ENCODE results near the gene ZKSCAN2. TPM values are rescaled to one million over a fixed set of nuclear protein-coding genes. Genes with fewer than 3 reads are reported as not detected.

ZKSCAN2 gene
- polyA plus RNA-seq, 1 donor from 2014 or later = 14.0 TPM

GRCh38 chr16:25291580-25291979 lies 33.9 kb upstream of the ZKSCAN2 start:
- TF ChIP-seq POLR2AphosphoS5 (IDR thresholded peaks at IDR 0.05) (no peak), EP300 (conservative IDR thresholded peaks at IDR 0.05; ENCODE audit: poor library complexity, severe bottlenecking) (no peak), TAF1 (IDR thresholded peaks at IDR 0.05; ENCODE audit: low read depth) (no peak), REST (IDR thresholded peaks at IDR 0.05; ENCODE audit: borderline replicate concordance) (no peak), EZH2 (IDR thresholded peaks at IDR 0.05; ENCODE audit: borderline replicate concordance, insufficient read depth, low read length, poor library complexity, severe bottlenecking) (no peak), SMC3 (conservative IDR thresholded peaks at IDR 0.05; ENCODE audit: poor library complexity) (no peak), MXI1 (conservative IDR thresholded peaks at IDR 0.05; ENCODE audit: poor library complexity, severe bottlenecking) (no peak)
- H2AFZ ChIP-seq (ENCODE audit: low read depth, low read length) = no peak overlapping the region
- no peak overlapping the region for H3K27ac ChIP-seq (ENCODE audit: low read length)
- no peak overlapping the region for H3K4me3 ChIP-seq (ENCODE audit: low read length)
- no peaks in the 10 kb centered on the region for H3K9me3 ChIP-seq (ENCODE audit: low read length)
- no peak overlapping the region for H3K9ac ChIP-seq (ENCODE audit: low read length)
- H3K4me2 ChIP-seq (ENCODE audit: low read length) = no peak overlapping the region
- H3K27me3 ChIP-seq (ENCODE audit: insufficient read depth, low read depth, low read length) = no peaks in the 10 kb centered on the region
- H3K9me2 ChIP-seq (ENCODE audit: insufficient read depth, low read length) = no peaks in the 10 kb centered on the region
- no peaks in the 10 kb centered on the region for H3K36me3 ChIP-seq (ENCODE audit: insufficient read depth, low read length)
- H3F3A ChIP-seq (ENCODE audit: insufficient read depth, low read length, poor library complexity, severe bottlenecking) = no peaks in the 10 kb centered on the region
- H4K20me1 ChIP-seq (ENCODE audit: insufficient read depth) = no peaks in the 10 kb centered on the region
- H3K79me2 ChIP-seq (replicated peaks; ENCODE audit: insufficient read depth, low read length) = no peaks in the 10 kb centered on the region

- TF ChIP-seq EP300 (conservative IDR thresholded peaks at IDR 0.05; ENCODE audit: poor library complexity, severe bottlenecking) (no peak), SMC3 (conservative IDR thresholded peaks at IDR 0.05; ENCODE audit: poor library complexity) (no peak), MXI1 (conservative IDR thresholded peaks at IDR 0.05; ENCODE audit: poor library complexity, severe bottlenecking) (no peak), TAF1 (IDR thresholded peaks at IDR 0.05; ENCODE audit: low read depth) (no peak), CTCF (IDR thresholded peaks at IDR 0.05; ENCODE audit: poor library complexity, severe bottlenecking) (no peak), POLR2AphosphoS5 (IDR thresholded peaks at IDR 0.05) (no peak), REST (IDR thresholded peaks at IDR 0.05; ENCODE audit: borderline replicate concordance) (no peak), RAD21 (conservative IDR thresholded peaks at IDR 0.05) (no peak)
- H4K20me1 ChIP-seq (ENCODE audit: insufficient read depth) = no peaks in the 10 kb centered on the region
- no peak overlapping the region for H3K4me3 ChIP-seq (ENCODE audit: low read length)
- no peaks in the 10 kb centered on the region for H3K79me2 ChIP-seq (replicated peaks; ENCODE audit: insufficient read depth, low read length)
- no peak overlapping the region for H3K27ac ChIP-seq (ENCODE audit: low read length)
- H3K27me3 ChIP-seq (ENCODE audit: insufficient read depth, low read depth, low read length) = no peaks in the 10 kb centered on the region
- no peaks in the 10 kb centered on the region for H3K9me2 ChIP-seq (ENCODE audit: insufficient read depth, low read length)
- H3K9ac ChIP-seq (ENCODE audit: low read length) = no peak overlapping the region
- no peaks in the 10 kb centered on the region for H3F3A ChIP-seq (ENCODE audit: insufficient read depth, low read length, poor library complexity, severe bottlenecking)
- H3K9me3 ChIP-seq (ENCODE audit: low read length) = no peaks in the 10 kb centered on the region
- H3K36me3 ChIP-seq (ENCODE audit: insufficient read depth, low read length) = no peaks in the 10 kb centered on the region
- H3K4me2 ChIP-seq (ENCODE audit: low read length) = no peak overlapping the region
- no peak overlapping the region for H2AFZ ChIP-seq (ENCODE audit: low read depth, low read length)
Observed at GRCh38 chr16:25289466-25289865, 31.8 kb upstream of the ZKSCAN2 start.
